DOHH2 (cell line): ENCODE data around the gene QSOX2.

ENCODE experiments used
- H3F3A ChIP-seq: fragments of 200-600 bp; sonication (generic), shearing (Covaris generic); 2 replicates; pipeline ENCODE4 v1.6.0; 2016; ENCODE audit warnings: antibody characterized with exemption, mild to moderate bottlenecking; ENCODE audit not compliant: control insufficient read depth, insufficient read depth
- H3K27ac ChIP-seq: fragments of 200-600 bp; sonication (generic); 2 replicates; pipeline ENCODE4 v1.5.1; 2014; ENCODE audit warnings: low read depth, mild to moderate bottlenecking, low read length, moderate library complexity
- H3K27me3 ChIP-seq: fragments of 200-600 bp; sonication (generic); 2 replicates; pipeline ENCODE4 v1.6.1; 2014; ENCODE audit warnings: mild to moderate bottlenecking, low read length, mixed read lengths; ENCODE audit not compliant: control insufficient read depth
- H3K36me3 ChIP-seq: fragments of 200-600 bp; sonication (generic); 2 replicates; pipeline ENCODE4 v1.6.1; 2014; ENCODE audit warnings: mild to moderate bottlenecking, low read length, moderate library complexity, mixed read lengths; ENCODE audit not compliant: control insufficient read depth
- H3K4me1 ChIP-seq: fragments of 200-600 bp; sonication (generic); 2 replicates; pipeline ENCODE4 v1.6.1; 2014; ENCODE audit warnings: mild to moderate bottlenecking, low read length, mixed read lengths; ENCODE audit not compliant: control insufficient read depth
- H3K4me2 ChIP-seq: fragments of 200-600 bp; sonication (generic); 2 replicates; pipeline ENCODE4 v1.6.0; 2014; ENCODE audit warnings: mild to moderate bottlenecking, low read length, moderate library complexity
- H3K4me3 ChIP-seq: fragments of 200-600 bp; sonication (generic); 2 replicates; pipeline ENCODE4 v1.5.1; 2014; ENCODE audit warnings: mild to moderate bottlenecking, low read length, mixed read lengths
- H3K79me2 ChIP-seq: fragments of 200-600 bp; sonication (generic); 2 replicates; pipeline ENCODE4 v1.6.1; 2014; ENCODE audit warnings: mild to moderate bottlenecking, low read length, mixed read lengths; ENCODE audit not compliant: control insufficient read depth
- H3K9me2 ChIP-seq: fragments of 200-600 bp; sonication (generic); replicated peaks from 2 replicates; pipeline ENCODE4 v1.6.1; 2014; ENCODE audit warnings: mild to moderate bottlenecking, low read length, mixed read lengths; ENCODE audit not compliant: control insufficient read depth
- H3K9me3 ChIP-seq: fragments of 200-600 bp; sonication (generic); 2 replicates; pipeline ENCODE4 v1.6.1; 2014; ENCODE audit warnings: antibody characterized with exemption, low read length, mixed read lengths; ENCODE audit not compliant: control insufficient read depth, insufficient read depth
- H4K20me1 ChIP-seq: fragments of 200-600 bp; sonication (generic); 2 replicates; pipeline ENCODE4 v1.6.0; 2014; ENCODE audit warnings: low read depth, mild to moderate bottlenecking, antibody characterized with exemption, low read length, moderate library complexity; ENCODE audit not compliant: control insufficient read depth, insufficient read depth
- CTCF ChIP-seq: fragments of 200-600 bp; sonication (generic); IDR thresholded peaks from one replicate; pipeline ENCODE4 v1.5.1; 2014; ENCODE audit warnings: antibody characterized with exemption, mild to moderate bottlenecking, low read depth, low read length; ENCODE audit not compliant: poor library complexity, severe bottlenecking
- EZH2phosphoT487 ChIP-seq: fragments of 200-600 bp; sonication (generic); IDR thresholded peaks from 2 replicates; pipeline ENCODE4 v1.6.1; 2017; ENCODE audit warnings: borderline replicate concordance, mild to moderate bottlenecking, antibody characterized with exemption, low read length, moderate library complexity, mixed read lengths

QSOX2 gene

GRCh38 chr9:136250676-136251075 lies 5.1 kb upstream of the QSOX2 start:
- no peaks in the 10 kb centered on the region; the same call in 1 of the 2 replicates for H3K27me3 ChIP-seq
- no peaks in the 10 kb centered on the region for H3K9me2 ChIP-seq
- TF ChIP-seq EZH2phosphoT487 (no peak), CTCF (no peak)
- H3K27ac ChIP-seq, result no peak overlapping the region
- H4K20me1 ChIP-seq, result no peaks in the 10 kb centered on the region
- no peaks in the 10 kb centered on the region for H3F3A ChIP-seq
- no peak overlapping the region for H3K4me2 ChIP-seq
- H3K79me2 ChIP-seq, result no peaks in the 10 kb centered on the region
- H3K4me3 ChIP-seq, result no peak overlapping the region
- H3K4me1 ChIP-seq, result peaks cover 9% of the 10 kb centered on the region
- no peaks in the 10 kb centered on the region for H3K36me3 ChIP-seq
- no peaks in the 10 kb centered on the region for H3K9me3 ChIP-seq

- H3K9me2 ChIP-seq, result no peaks in the 10 kb centered on the region
- H3K27me3 ChIP-seq, result no peaks in the 10 kb centered on the region; the same call in 1 of the 2 replicates
- H3K4me1 ChIP-seq, result peaks cover 9% of the 10 kb centered on the region
- peaks cover 4% of the 10 kb centered on the region for H3K79me2 ChIP-seq
- peaks cover 1% of the 10 kb centered on the region for H3K36me3 ChIP-seq
- H3K4me3 ChIP-seq, result no peak overlapping the region
- H4K20me1 ChIP-seq, result no peaks in the 10 kb centered on the region
- H3F3A ChIP-seq, result peaks cover under 1% of the 10 kb centered on the region
- no peaks in the 10 kb centered on the region for H3K9me3 ChIP-seq
- H3K27ac ChIP-seq, result no peak overlapping the region
- no peak for TF ChIP-seq CTCF
- no peak for TF ChIP-seq EZH2phosphoT487
- no peak overlapping the region for H3K4me2 ChIP-seq
These were observed 4.4 kb upstream of the QSOX2 start for GRCh38 chr9:136249877-136250559.

- Histone ChIP-seq H4K20me1 (no peaks in the 10 kb centered on the region), H3K27me3 (no peaks in the 10 kb centered on the region; the same call in 1 of the 2 replicates), H3K4me2 (no peak overlapping the region), H3K9me3 (no peaks in the 10 kb centered on the region), H3K9me2 (no peaks in the 10 kb centered on the region), H3F3A (peaks cover 7% of the 10 kb centered on the region), H3K79me2 (peaks cover 12% of the 10 kb centered on the region), H3K27ac (no peak overlapping the region), H3K4me1 (peaks cover 12% of the 10 kb centered on the region), H3K36me3 (peaks cover 7% of the 10 kb centered on the region), H3K4me3 (no peak overlapping the region)
- TF ChIP-seq CTCF (no peak), EZH2phosphoT487 (no peak)
These were observed 3.6 kb upstream of the QSOX2 start for GRCh38 chr9:136248951-136249876.
